DOHH2 (cell line): ENCODE measurements around the gene SMKR1.

Experiments used
- H3F3A ChIP-seq: fragments of 200-600 bp; sonication (generic), shearing (Covaris generic); 2 replicates; pipeline ENCODE4 v1.6.0; 2016; ENCODE audit warnings: antibody characterized with exemption, mild to moderate bottlenecking; ENCODE audit not compliant: control insufficient read depth, insufficient read depth
- H3K27ac ChIP-seq: fragments of 200-600 bp; sonication (generic); 2 replicates; pipeline ENCODE4 v1.5.1; 2014; ENCODE audit warnings: low read depth, mild to moderate bottlenecking, low read length, moderate library complexity
- H3K27me3 ChIP-seq: fragments of 200-600 bp; sonication (generic); 2 replicates; pipeline ENCODE4 v1.6.1; 2014; ENCODE audit warnings: mild to moderate bottlenecking, low read length, mixed read lengths; ENCODE audit not compliant: control insufficient read depth
- H3K36me3 ChIP-seq: fragments of 200-600 bp; sonication (generic); 2 replicates; pipeline ENCODE4 v1.6.1; 2014; ENCODE audit warnings: mild to moderate bottlenecking, low read length, moderate library complexity, mixed read lengths; ENCODE audit not compliant: control insufficient read depth
- H3K4me1 ChIP-seq: fragments of 200-600 bp; sonication (generic); 2 replicates; pipeline ENCODE4 v1.6.1; 2014; ENCODE audit warnings: mild to moderate bottlenecking, low read length, mixed read lengths; ENCODE audit not compliant: control insufficient read depth
- H3K4me2 ChIP-seq: fragments of 200-600 bp; sonication (generic); 2 replicates; pipeline ENCODE4 v1.6.0; 2014; ENCODE audit warnings: mild to moderate bottlenecking, low read length, moderate library complexity
- H3K4me3 ChIP-seq: fragments of 200-600 bp; sonication (generic); 2 replicates; pipeline ENCODE4 v1.5.1; 2014; ENCODE audit warnings: mild to moderate bottlenecking, low read length, mixed read lengths
- H3K79me2 ChIP-seq: fragments of 200-600 bp; sonication (generic); 2 replicates; pipeline ENCODE4 v1.6.1; 2014; ENCODE audit warnings: mild to moderate bottlenecking, low read length, mixed read lengths; ENCODE audit not compliant: control insufficient read depth
- H3K9me2 ChIP-seq: fragments of 200-600 bp; sonication (generic); replicated peaks from 2 replicates; pipeline ENCODE4 v1.6.1; 2014; ENCODE audit warnings: mild to moderate bottlenecking, low read length, mixed read lengths; ENCODE audit not compliant: control insufficient read depth
- H3K9me3 ChIP-seq: fragments of 200-600 bp; sonication (generic); 2 replicates; pipeline ENCODE4 v1.6.1; 2014; ENCODE audit warnings: antibody characterized with exemption, low read length, mixed read lengths; ENCODE audit not compliant: control insufficient read depth, insufficient read depth
- H4K20me1 ChIP-seq: fragments of 200-600 bp; sonication (generic); 2 replicates; pipeline ENCODE4 v1.6.0; 2014; ENCODE audit warnings: low read depth, mild to moderate bottlenecking, antibody characterized with exemption, low read length, moderate library complexity; ENCODE audit not compliant: control insufficient read depth, insufficient read depth
- EZH2phosphoT487 ChIP-seq: fragments of 200-600 bp; sonication (generic); IDR thresholded peaks from 2 replicates; pipeline ENCODE4 v1.6.1; 2017; ENCODE audit warnings: borderline replicate concordance, mild to moderate bottlenecking, antibody characterized with exemption, low read length, moderate library complexity, mixed read lengths
- TF ChIP-seq, protein P1 (sequence below): fragments of 200-600 bp; sonication (generic); IDR thresholded peaks from one replicate; pipeline ENCODE4 v1.5.1; 2014; ENCODE audit warnings: antibody characterized with exemption, mild to moderate bottlenecking, low read depth, low read length; ENCODE audit not compliant: poor library complexity, severe bottlenecking

The SMKR1 gene

DNA sequence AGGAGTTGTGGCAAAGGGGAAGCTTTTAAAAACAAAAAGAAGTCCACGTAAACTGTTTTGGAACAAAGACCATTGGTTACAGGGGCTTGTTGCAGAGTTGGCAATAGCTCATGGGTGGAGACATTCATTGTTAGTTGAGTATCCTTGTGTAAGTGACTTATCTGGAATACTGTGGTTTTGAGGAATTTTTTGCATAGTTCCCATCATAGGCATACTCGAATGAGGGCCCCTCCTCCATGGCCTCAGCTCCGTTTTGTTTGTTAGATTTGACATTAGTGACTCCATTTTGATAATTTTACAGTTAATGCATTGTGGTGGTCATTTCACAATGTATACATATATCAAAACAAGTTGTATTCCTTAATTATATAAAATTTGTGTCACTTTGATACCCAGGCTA, 12.8 kb upstream of the SMKR1 start:
- Histone ChIP-seq H3K27ac (no peak overlapping the region), H3K4me2 (no peak overlapping the region), H3K9me3 (no peaks in the 10 kb centered on the region), H3K79me2 (no peaks in the 10 kb centered on the region), H3K4me1 (peaks cover 19% of the 10 kb centered on the region), H4K20me1 (no peaks in the 10 kb centered on the region), H3K27me3 (no peaks in the 10 kb centered on the region), H3F3A (peaks cover 11% of the 10 kb centered on the region), H3K36me3 (no peaks in the 10 kb centered on the region; the same call in 1 of the 2 replicates), H3K4me3 (no peak overlapping the region), H3K9me2 (no peaks in the 10 kb centered on the region)
- TF ChIP-seq, protein P1, sequence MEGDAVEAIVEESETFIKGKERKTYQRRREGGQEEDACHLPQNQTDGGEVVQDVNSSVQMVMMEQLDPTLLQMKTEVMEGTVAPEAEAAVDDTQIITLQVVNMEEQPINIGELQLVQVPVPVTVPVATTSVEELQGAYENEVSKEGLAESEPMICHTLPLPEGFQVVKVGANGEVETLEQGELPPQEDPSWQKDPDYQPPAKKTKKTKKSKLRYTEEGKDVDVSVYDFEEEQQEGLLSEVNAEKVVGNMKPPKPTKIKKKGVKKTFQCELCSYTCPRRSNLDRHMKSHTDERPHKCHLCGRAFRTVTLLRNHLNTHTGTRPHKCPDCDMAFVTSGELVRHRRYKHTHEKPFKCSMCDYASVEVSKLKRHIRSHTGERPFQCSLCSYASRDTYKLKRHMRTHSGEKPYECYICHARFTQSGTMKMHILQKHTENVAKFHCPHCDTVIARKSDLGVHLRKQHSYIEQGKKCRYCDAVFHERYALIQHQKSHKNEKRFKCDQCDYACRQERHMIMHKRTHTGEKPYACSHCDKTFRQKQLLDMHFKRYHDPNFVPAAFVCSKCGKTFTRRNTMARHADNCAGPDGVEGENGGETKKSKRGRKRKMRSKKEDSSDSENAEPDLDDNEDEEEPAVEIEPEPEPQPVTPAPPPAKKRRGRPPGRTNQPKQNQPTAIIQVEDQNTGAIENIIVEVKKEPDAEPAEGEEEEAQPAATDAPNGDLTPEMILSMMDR: no peak

- Histone ChIP-seq H3K4me1 (peaks cover 35% of the 10 kb centered on the region), H3K36me3 (no peaks in the 10 kb centered on the region), H3K27ac (no peak overlapping the region), H3K79me2 (no peaks in the 10 kb centered on the region), H3K9me3 (no peaks in the 10 kb centered on the region), H3F3A (peaks cover 19% of the 10 kb centered on the region), H3K4me2 (no peak overlapping the region), H3K27me3 (no peaks in the 10 kb centered on the region), H3K4me3 (no peak overlapping the region), H3K9me2 (no peaks in the 10 kb centered on the region), H4K20me1 (no peaks in the 10 kb centered on the region)
- no peak for TF ChIP-seq EZH2phosphoT487
- TF ChIP-seq, protein P1: no peak
Measured at GRCh38 chr7:129492391-129492790, 9.9 kb upstream of the SMKR1 start.

GRCh38 chr7:129493555-129493954, 8.8 kb upstream of the SMKR1 start:
- Histone ChIP-seq H3K4me3 (peak overlapping the region; percentile 5), H3K9me2 (no peaks in the 10 kb centered on the region), H4K20me1 (no peaks in the 10 kb centered on the region), H3K4me1 (peaks cover 35% of the 10 kb centered on the region), H3K36me3 (no peaks in the 10 kb centered on the region), H3K4me2 (peak overlapping the region; percentile 40), H3F3A (peaks cover 21% of the 10 kb centered on the region), H3K27ac (no peak overlapping the region), H3K79me2 (no peaks in the 10 kb centered on the region), H3K9me3 (no peaks in the 10 kb centered on the region), H3K27me3 (no peaks in the 10 kb centered on the region)
- TF ChIP-seq, protein P1: peak; percentile 58
- TF ChIP-seq EZH2phosphoT487: no peak

DNA sequence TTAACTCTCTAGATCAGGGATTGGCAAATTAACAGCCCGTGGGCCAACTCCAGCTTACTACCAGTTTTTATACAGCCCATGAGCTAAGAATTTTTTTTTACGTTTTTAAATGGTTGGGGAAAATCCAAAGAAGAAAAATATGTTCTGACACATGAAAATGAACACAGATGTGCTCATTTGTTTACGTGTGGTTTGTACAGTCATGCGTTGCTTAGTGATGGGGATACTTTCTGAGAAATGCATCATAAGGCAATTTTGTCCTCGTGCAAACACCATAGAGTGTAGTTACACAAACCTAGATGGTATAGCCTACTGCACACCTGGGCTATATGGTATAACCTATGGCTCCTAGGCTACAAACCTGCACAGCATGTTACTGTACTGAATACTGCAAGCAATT, 8.3 kb upstream of the SMKR1 start:
- Histone ChIP-seq H3K79me2 (no peaks in the 10 kb centered on the region), H3K9me2 (no peaks in the 10 kb centered on the region), H3K4me2 (peak overlapping the region; percentile 40), H3K36me3 (no peaks in the 10 kb centered on the region), H3K9me3 (no peaks in the 10 kb centered on the region), H3K27ac (no peak overlapping the region), H3K4me3 (peak overlapping the region; percentile 5), H3K27me3 (no peaks in the 10 kb centered on the region), H4K20me1 (no peaks in the 10 kb centered on the region), H3F3A (peaks cover 21% of the 10 kb centered on the region), H3K4me1 (peaks cover 35% of the 10 kb centered on the region)
- TF ChIP-seq, protein P1: no peak
- no peak for TF ChIP-seq EZH2phosphoT487
